Breast epithelium (tissue), 4 donors: Measurements from ENCODE around the gene SYNM. TPM values are rescaled to one million over a fixed set of nuclear protein-coding genes. Genes with fewer than 3 reads are reported as not detected.
A peak's percentile ranks its signal among the peaks of the same experiment; 100 is the strongest.

Source experiments
- DNase-seq, 2 donors: peaks; one replicate each; pipeline ENCODE4 v3.0.0-alpha.2; 2019; ENCODE audit warnings: low spot score in 2 of 2
- H3K27ac ChIP-seq, 2 donors: fragments of 200-600 bp; sonication (generic) in 1 of 2; one replicate each; pipeline ENCODE4 v1.5.1; 2016 to 2019; ENCODE audit warnings: mild to moderate bottlenecking in 1 of 2
- H3K27me3 ChIP-seq, 2 donors: fragments of 200-600 bp; sonication (generic) in 1 of 2; one replicate each; pipeline versions ENCODE4 v1.5.1 to v1.6.0; 2017 to 2019; ENCODE audit warnings: control low read depth in 1 of 2, mild to moderate bottlenecking in 1 of 2
- H3K36me3 ChIP-seq: fragments of 200-600 bp; one replicate; pipeline ENCODE4 v1.5.1; 2019
- H3K4me1 ChIP-seq, 2 donors: fragments of 200-600 bp; sonication (generic); one replicate each; pipeline ENCODE4 v1.5.1; 2016 to 2019; ENCODE audit warnings: control low read depth in 1 of 2
- H3K4me3 ChIP-seq, 3 donors: fragments of 200-600 bp; sonication (generic); 1 replicate in 2 of 3; 2 replicates in 1 of 3; pipeline ENCODE4 v1.5.1; 2016 to 2019; ENCODE audit warnings: mild to moderate bottlenecking in 3 of 3, moderate library complexity in 2 of 3
- H3K9me3 ChIP-seq, 2 donors: fragments of 200-600 bp; sonication (generic) in 1 of 2; one replicate each; pipeline ENCODE4 v1.5.1; 2016 to 2019; ENCODE audit warnings: control low read depth in 1 of 2
- CTCF ChIP-seq, 3 donors: fragments of 450-650 bp; IDR thresholded peaks; one replicate each; pipeline ENCODE4 v1.5.1; 2016 to 2017; ENCODE audit warnings: antibody characterized with exemption in 3 of 3, mild to moderate bottlenecking in 3 of 3, moderate library complexity in 3 of 3
- POLR2A ChIP-seq: fragments of 450-650 bp; IDR thresholded peaks from one replicate; pipeline ENCODE4 v1.6.1; 2016; ENCODE audit warnings: antibody characterized with exemption, mild to moderate bottlenecking, moderate library complexity
- POLR2AphosphoS5 ChIP-seq, 3 donors: sonication (generic); formaldehyde crosslinking; IDR thresholded peaks; one replicate each; pipeline ENCODE4 v1.6.1; 2017; ENCODE audit warnings: antibody characterized with exemption in 3 of 3
- intact Hi-C: fragments of 100-400 bp; cut with DNase I; formaldehyde crosslinking; loops from one replicate; pipeline ENCODE4 v1.15.1; 2023; ENCODE audit warnings: low total_unique reads
- total RNA-seq, 3 donors: library from RNA; depleted of rRNA; stranded (reverse); fragments of >200 nt; gene quantifications; one replicate each; pipeline ENCODE4 v1.1.0, GENCODE V29; 2016

SYNM gene
- total RNA-seq, 3 donors from 2014 or later: 32.0 to 319 (median 115) TPM

GRCh38 chr15:99100245-99101173 lies 4.4 kb upstream of the SYNM start:
- H3K9me3 ChIP-seq: no peaks in the 10 kb centered on the region
- H3K36me3 ChIP-seq: no peaks in the 10 kb centered on the region
- peak overlapping the region; percentile 15 to 64 (median 45) for H3K4me3 ChIP-seq
- H3K27ac ChIP-seq: no peak overlapping the region
- TF ChIP-seq POLR2A (no peak), CTCF (IDR thresholded peaks at IDR 0.05) (peak; percentile 71 to 83 (median 74)), POLR2AphosphoS5 (IDR thresholded peaks at IDR 0.05) (peak in 1 of 3 donors; percentile 33)
- H3K4me1 ChIP-seq: peaks cover 0 to 4% of the 10 kb centered on the region in 2 donors
- peaks cover 0 to 6% of the 10 kb centered on the region in 2 donors for H3K27me3 ChIP-seq
- intact Hi-C loops: no loop called here
- DNase-seq: peak in 1 of 2 donors; percentile 87

- Histone ChIP-seq H3K36me3 (no peaks in the 10 kb centered on the region), H3K27ac (no peak overlapping the region), H3K4me3 (no peak overlapping the region), H3K9me3 (no peaks in the 10 kb centered on the region), H3K4me1 (peaks cover 0 to 4% of the 10 kb centered on the region in 2 donors), H3K27me3 (peaks cover 0 to 6% of the 10 kb centered on the region in 2 donors)
- TF ChIP-seq POLR2A: no peak
- no peak for TF ChIP-seq CTCF (IDR thresholded peaks at IDR 0.05)
- no peak for TF ChIP-seq POLR2AphosphoS5 (IDR thresholded peaks at IDR 0.05)
- intact Hi-C loops: no loop called here
- DNase-seq: no peak
These were observed 3.4 kb upstream of the SYNM start for GRCh38 chr15:99101501-99101900.

GRCh38 chr15:99102332-99103235 lies 2.3 kb upstream of the SYNM start:
- H3K4me3 ChIP-seq: no peak overlapping the region
- no peaks in the 10 kb centered on the region for H3K36me3 ChIP-seq
- TF ChIP-seq CTCF (IDR thresholded peaks at IDR 0.05) (no peak), POLR2A (no peak), POLR2AphosphoS5 (IDR thresholded peaks at IDR 0.05) (no peak)
- H3K9me3 ChIP-seq: no peaks in the 10 kb centered on the region
- peaks cover 0 to 6% of the 10 kb centered on the region in 2 donors for H3K27me3 ChIP-seq
- intact Hi-C loops: no loop called here
- peak in 1 of 2 donors; percentile 33 for DNase-seq
- H3K4me1 ChIP-seq: peaks cover 0 to 4% of the 10 kb centered on the region in 2 donors
- H3K27ac ChIP-seq: peak overlapping the region in 1 of 2 donors; percentile 14

GRCh38 chr15:99103279-99103678 lies 1.6 kb upstream of the SYNM start:
- no peak for TF ChIP-seq POLR2A
- no peak for TF ChIP-seq CTCF (IDR thresholded peaks at IDR 0.05)
- no peak for TF ChIP-seq POLR2AphosphoS5 (IDR thresholded peaks at IDR 0.05)
- intact Hi-C loops: no loop called here
- peak in 1 of 2 donors; percentile 38 for DNase-seq

More at GRCh38 chr15:99103279-99103678, 1.6 kb upstream of the SYNM start:
- Histone ChIP-seq H3K27ac (no peak overlapping the region), H3K4me3 (no peak overlapping the region), H3K27me3 (peaks cover 0 to 6% of the 10 kb centered on the region in 2 donors), H3K9me3 (no peaks in the 10 kb centered on the region), H3K36me3 (no peaks in the 10 kb centered on the region), H3K4me1 (peaks cover 0 to 4% of the 10 kb centered on the region in 2 donors)
